ENCODE data around the gene MRPS22. TPM values are rescaled to one million over a fixed set of nuclear protein-coding genes. Genes with fewer than 3 reads are reported as not detected.

MRPS22 gene
- total and polyA plus RNA-seq, 2 donors from 2014 or later = 36.7 to 58.7 TPM

DNA sequence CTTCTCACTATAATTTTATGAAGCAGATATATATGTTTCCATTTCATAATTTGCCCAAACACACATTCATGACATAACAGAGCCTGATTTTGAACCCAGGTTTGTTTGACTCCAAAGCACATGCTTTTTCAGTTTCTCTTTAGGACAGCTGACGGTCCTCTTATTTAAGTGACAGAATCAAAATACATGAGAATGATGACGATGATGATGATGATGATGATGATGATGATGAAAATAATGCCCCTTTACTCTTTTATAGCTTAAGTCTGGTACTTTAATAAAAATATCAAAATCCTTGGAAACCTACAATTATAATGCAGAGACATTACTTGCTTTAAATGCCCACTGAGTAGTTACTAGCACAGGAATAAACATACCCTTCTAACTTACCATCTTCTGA, 30.3 kb downstream of the MRPS22 start:
- H3K9me3 ChIP-seq (ENCODE audit: control insufficient read depth in 2 of 3, insufficient read depth in 1 of 3, low read length in 3 of 3) = no peaks in the 10 kb centered on the region
- no peak overlapping the region for H3K27ac ChIP-seq (ENCODE audit: low read depth in 2 of 2, low read length in 2 of 2)
- H3K36me3 ChIP-seq (ENCODE audit: control insufficient read depth in 2 of 3, insufficient read depth in 3 of 3, low read length in 3 of 3) = peaks cover 23 to 70% (median 41%) of the 10 kb centered on the region in 3 donors
- TF ChIP-seq, protein P1, sequence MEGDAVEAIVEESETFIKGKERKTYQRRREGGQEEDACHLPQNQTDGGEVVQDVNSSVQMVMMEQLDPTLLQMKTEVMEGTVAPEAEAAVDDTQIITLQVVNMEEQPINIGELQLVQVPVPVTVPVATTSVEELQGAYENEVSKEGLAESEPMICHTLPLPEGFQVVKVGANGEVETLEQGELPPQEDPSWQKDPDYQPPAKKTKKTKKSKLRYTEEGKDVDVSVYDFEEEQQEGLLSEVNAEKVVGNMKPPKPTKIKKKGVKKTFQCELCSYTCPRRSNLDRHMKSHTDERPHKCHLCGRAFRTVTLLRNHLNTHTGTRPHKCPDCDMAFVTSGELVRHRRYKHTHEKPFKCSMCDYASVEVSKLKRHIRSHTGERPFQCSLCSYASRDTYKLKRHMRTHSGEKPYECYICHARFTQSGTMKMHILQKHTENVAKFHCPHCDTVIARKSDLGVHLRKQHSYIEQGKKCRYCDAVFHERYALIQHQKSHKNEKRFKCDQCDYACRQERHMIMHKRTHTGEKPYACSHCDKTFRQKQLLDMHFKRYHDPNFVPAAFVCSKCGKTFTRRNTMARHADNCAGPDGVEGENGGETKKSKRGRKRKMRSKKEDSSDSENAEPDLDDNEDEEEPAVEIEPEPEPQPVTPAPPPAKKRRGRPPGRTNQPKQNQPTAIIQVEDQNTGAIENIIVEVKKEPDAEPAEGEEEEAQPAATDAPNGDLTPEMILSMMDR (IDR thresholded peaks at IDR 0.05; ENCODE audit: borderline replicate concordance, extremely low read depth, insufficient read depth) = no peak
- intact Hi-C loops (cut with DNase I) = no loop called here
- no peak for DNase-seq
- H3K27me3 ChIP-seq (ENCODE audit: control insufficient read depth, insufficient read depth, low read length) = no peaks in the 10 kb centered on the region
- H3K9ac ChIP-seq (ENCODE audit: low read length in 3 of 3) = no peak overlapping the region
- no peak for FAIRE-seq
- H3K4me3 ChIP-seq (ENCODE audit: low read length in 3 of 3) = no peak overlapping the region
- no peaks in the 10 kb centered on the region for H3K4me1 ChIP-seq (ENCODE audit: control insufficient read depth in 2 of 3, insufficient read depth in 2 of 3, low read depth in 1 of 3, low read length in 3 of 3)

DNA sequence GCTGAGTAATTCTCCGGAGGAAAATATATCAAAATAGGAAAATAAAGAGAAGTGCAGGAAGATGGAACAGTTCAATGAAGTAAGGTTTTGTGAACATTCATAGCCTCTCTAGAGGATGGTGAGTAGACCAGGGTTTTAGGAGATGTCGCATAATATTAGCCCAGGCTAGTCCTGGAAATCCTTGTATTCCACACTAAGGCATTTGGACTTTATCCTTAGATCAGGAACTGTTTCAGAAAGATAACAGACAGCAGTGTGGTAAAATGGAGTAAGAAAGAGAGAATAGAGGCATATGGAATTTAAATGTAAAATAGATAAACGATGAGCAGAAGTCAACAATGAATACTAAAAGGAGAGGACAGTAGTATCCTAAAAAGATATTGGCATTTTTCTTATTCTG, 33.6 kb downstream of the MRPS22 start:
- intact Hi-C loops (cut with DNase I) = no loop called here
- no peak for DNase-seq

DNA sequence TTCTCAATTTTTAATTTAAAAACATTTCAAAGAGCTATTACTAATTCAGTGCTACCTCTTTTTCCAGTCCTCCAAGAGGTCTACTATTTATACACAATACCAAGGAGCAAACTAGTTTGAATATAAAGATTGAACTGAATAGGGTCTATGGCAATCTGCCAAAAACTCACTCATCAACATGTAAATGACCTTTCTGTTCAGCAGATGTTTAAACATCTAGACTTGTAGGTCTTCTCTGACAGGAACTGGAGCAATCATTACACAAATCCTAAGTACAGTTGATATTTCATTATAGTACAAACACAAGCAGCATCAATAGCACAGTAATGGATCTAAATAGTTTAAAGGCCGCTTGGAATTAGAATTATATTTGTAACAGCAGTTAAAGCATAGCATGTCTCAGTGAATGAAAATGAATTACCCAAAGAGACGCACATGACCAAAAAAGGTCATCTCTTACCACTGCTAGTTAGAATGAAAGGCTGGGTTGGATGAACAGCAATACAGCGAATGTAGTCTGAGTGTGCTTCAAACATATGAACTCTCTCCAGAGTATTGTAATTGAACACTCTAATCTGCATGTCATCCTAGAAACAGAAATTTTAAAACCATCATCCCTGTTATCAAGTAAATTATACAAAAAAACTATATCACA, 34.9 kb downstream of the MRPS22 start:
- Histone ChIP-seq H3K36me3 (ENCODE audit: control insufficient read depth in 2 of 3, insufficient read depth in 3 of 3, low read length in 3 of 3) (peaks cover 13 to 40% (median 22%) of the 10 kb centered on the region in 3 donors), H3K27ac (ENCODE audit: low read depth in 2 of 2, low read length in 2 of 2) (no peak overlapping the region), H3K9ac (ENCODE audit: low read length in 3 of 3) (no peak overlapping the region), H3K9me3 (ENCODE audit: control insufficient read depth in 2 of 3, insufficient read depth in 1 of 3, low read length in 3 of 3) (no peaks in the 10 kb centered on the region), H3K4me1 (ENCODE audit: control insufficient read depth in 2 of 3, insufficient read depth in 2 of 3, low read depth in 1 of 3, low read length in 3 of 3) (no peaks in the 10 kb centered on the region), H3K27me3 (ENCODE audit: control insufficient read depth, insufficient read depth, low read length) (no peaks in the 10 kb centered on the region), H3K4me3 (ENCODE audit: low read length in 3 of 3) (no peak overlapping the region)
- TF ChIP-seq, protein P1 (IDR thresholded peaks at IDR 0.05; ENCODE audit: borderline replicate concordance, extremely low read depth, insufficient read depth) = no peak
- intact Hi-C loops (cut with DNase I) = no loop called here
- DNase-seq (no peak), FAIRE-seq (no peak)

More for the DNA sequence above, 33.6 kb downstream of the MRPS22 start:
- no peak for FAIRE-seq
- TF ChIP-seq, protein P1 (IDR thresholded peaks at IDR 0.05; ENCODE audit: borderline replicate concordance, extremely low read depth, insufficient read depth) = no peak
- Histone ChIP-seq H3K27me3 (ENCODE audit: control insufficient read depth, insufficient read depth, low read length) (no peaks in the 10 kb centered on the region), H3K27ac (ENCODE audit: low read depth in 2 of 2, low read length in 2 of 2) (no peak overlapping the region), H3K9me3 (ENCODE audit: control insufficient read depth in 2 of 3, insufficient read depth in 1 of 3, low read length in 3 of 3) (no peaks in the 10 kb centered on the region), H3K9ac (ENCODE audit: low read length in 3 of 3) (no peak overlapping the region), H3K4me1 (ENCODE audit: control insufficient read depth in 2 of 3, insufficient read depth in 2 of 3, low read depth in 1 of 3, low read length in 3 of 3) (no peaks in the 10 kb centered on the region), H3K36me3 (ENCODE audit: control insufficient read depth in 2 of 3, insufficient read depth in 3 of 3, low read length in 3 of 3) (peaks cover 21 to 50% (median 32%) of the 10 kb centered on the region in 3 donors), H3K4me3 (ENCODE audit: low read length in 3 of 3) (no peak overlapping the region)
